Measurements from ENCODE around the gene OR2J2. TPM values are rescaled to one million over a fixed set of nuclear protein-coding genes. Genes with fewer than 3 reads are reported as not detected.

OR2J2 gene
- total and polyA plus RNA-seq, 2 of the 13 experiments (the other 11 are each of a cell fraction or from before 2014, with no cell fraction given), result 0.36 TPM; not detected in 1

GRCh38 chr6:29216528-29216927 is 45.8 kb downstream of the OR2J2 start (continued):
- TF ChIP-seq TERF1 (CRISPR knock-in tag; IDR thresholded peaks at IDR 0.05) (no peak), CBX2 (IDR thresholded peaks at IDR 0.05; ENCODE audit: low read depth, low read length) (no peak), CBX2 (CRISPR knock-in tag; IDR thresholded peaks at IDR 0.05; ENCODE audit: low read depth) (no peak), IRF2 (CRISPR knock-in tag; IDR thresholded peaks at IDR 0.05) (0 out of 2 replicates have a peak, but pooled peaks have one; percentile 48), JUND (CRISPR knock-in tag; IDR thresholded peaks at IDR 0.05) (no peak), HMGA1 (CRISPR knock-in tag; conservative IDR thresholded peaks at IDR 0.05) (no peak), ZNF44 (CRISPR knock-in tag; IDR thresholded peaks at IDR 0.05) (no peak), HOXD1 (CRISPR knock-in tag; IDR thresholded peaks at IDR 0.05) (no peak), KAT7 (CRISPR knock-in tag; IDR thresholded peaks at IDR 0.05; ENCODE audit: borderline replicate concordance) (no peak), ZNF12 (CRISPR knock-in tag; IDR thresholded peaks at IDR 0.05) (0 out of 2 replicates have a peak, but pooled peaks have one; percentile 34), TSC22D2 (CRISPR knock-in tag; IDR thresholded peaks at IDR 0.05; ENCODE audit: borderline replicate concordance) (no peak), FOXA1 (IDR thresholded peaks at IDR 0.05) (no peak), FOXA1 (CRISPR knock-in tag; IDR thresholded peaks at IDR 0.05) (peak; percentile 50), MBNL3 (CRISPR knock-in tag; conservative IDR thresholded peaks at IDR 0.05) (no peak), TOPORS (CRISPR knock-in tag; IDR thresholded peaks at IDR 0.05) (no peak), JARID2 (CRISPR knock-in tag; IDR thresholded peaks at IDR 0.05; ENCODE audit: insufficient replicate concordance) (no peak), JUNB (CRISPR knock-in tag; IDR thresholded peaks at IDR 0.05; ENCODE audit: borderline replicate concordance) (no peak), FOSL2 (CRISPR knock-in tag; IDR thresholded peaks at IDR 0.05) (no peak), CAMTA2 (CRISPR knock-in tag; IDR thresholded peaks at IDR 0.05; ENCODE audit: borderline replicate concordance) (no peak), RXRB (CRISPR knock-in tag; IDR thresholded peaks at IDR 0.05; ENCODE audit: borderline replicate concordance) (peak; percentile 43; the same call in 1 of the 2 replicates), KLF12 (CRISPR knock-in tag; IDR thresholded peaks at IDR 0.05; ENCODE audit: borderline replicate concordance) (no peak), ZNF7 (CRISPR knock-in tag; IDR thresholded peaks at IDR 0.05) (no peak), SAP130 (CRISPR knock-in tag; IDR thresholded peaks at IDR 0.05; ENCODE audit: low read depth) (peak; percentile 40), PTBP1 (IDR thresholded peaks at IDR 0.05; ENCODE audit: low read depth, low read length, poor library complexity, severe bottlenecking) (no peak), ZFP82 (CRISPR knock-in tag; IDR thresholded peaks at IDR 0.05; ENCODE audit: borderline replicate concordance) (no peak), CBFB (CRISPR knock-in tag; IDR thresholded peaks at IDR 0.05) (no peak), ZNF746 (CRISPR knock-in tag; IDR thresholded peaks at IDR 0.05) (no peak), ZSCAN21 (CRISPR knock-in tag; IDR thresholded peaks at IDR 0.05; ENCODE audit: borderline replicate concordance) (no peak), SYNCRIP (IDR thresholded peaks at IDR 0.05; ENCODE audit: insufficient read depth, low read depth, low read length) (no peak)
- TF ChIP-seq, protein P1, sequence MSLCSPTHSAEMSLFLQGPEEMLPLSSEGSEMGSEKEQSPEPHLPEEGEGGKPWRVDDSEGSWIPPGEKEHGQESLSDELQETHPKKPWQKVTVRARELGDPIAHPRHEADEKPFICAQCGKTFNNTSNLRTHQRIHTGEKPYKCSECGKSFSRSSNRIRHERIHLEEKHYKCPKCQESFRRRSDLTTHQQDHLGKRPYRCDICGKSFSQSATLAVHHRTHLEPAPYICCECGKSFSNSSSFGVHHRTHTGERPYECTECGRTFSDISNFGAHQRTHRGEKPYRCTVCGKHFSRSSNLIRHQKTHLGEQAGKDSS (CRISPR knock-in tag; IDR thresholded peaks at IDR 0.05; ENCODE audit: borderline replicate concordance, low read depth), result no peak
- TF ChIP-seq, protein P2, sequence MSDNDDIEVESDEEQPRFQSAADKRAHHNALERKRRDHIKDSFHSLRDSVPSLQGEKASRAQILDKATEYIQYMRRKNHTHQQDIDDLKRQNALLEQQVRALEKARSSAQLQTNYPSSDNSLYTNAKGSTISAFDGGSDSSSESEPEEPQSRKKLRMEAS (IDR thresholded peaks at IDR 0.05), result no peak
- TF ChIP-seq, protein P3, sequence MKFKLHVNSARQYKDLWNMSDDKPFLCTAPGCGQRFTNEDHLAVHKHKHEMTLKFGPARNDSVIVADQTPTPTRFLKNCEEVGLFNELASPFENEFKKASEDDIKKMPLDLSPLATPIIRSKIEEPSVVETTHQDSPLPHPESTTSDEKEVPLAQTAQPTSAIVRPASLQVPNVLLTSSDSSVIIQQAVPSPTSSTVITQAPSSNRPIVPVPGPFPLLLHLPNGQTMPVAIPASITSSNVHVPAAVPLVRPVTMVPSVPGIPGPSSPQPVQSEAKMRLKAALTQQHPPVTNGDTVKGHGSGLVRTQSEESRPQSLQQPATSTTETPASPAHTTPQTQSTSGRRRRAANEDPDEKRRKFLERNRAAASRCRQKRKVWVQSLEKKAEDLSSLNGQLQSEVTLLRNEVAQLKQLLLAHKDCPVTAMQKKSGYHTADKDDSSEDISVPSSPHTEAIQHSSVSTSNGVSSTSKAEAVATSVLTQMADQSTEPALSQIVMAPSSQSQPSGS (CRISPR knock-in tag; IDR thresholded peaks at IDR 0.05), result no peak
